NCI-H446 treated with DMSO at 0.1 percent for 48 hours (cell line): Measurements from ENCODE around the gene CHDH.

Source experiments
- DNase-seq: peaks from one replicate; lab custom pipeline; 2025; lab: John Stamatoyannopoulos, UW

CHDH gene

GRCh38 chr3:53849916-53850315 is 3.7 kb upstream of the CHDH start:
- DNase-seq: no peak

- DNase-seq: no peak
Observed at GRCh38 chr3:53846851-53847155, 584 bp upstream of the CHDH start.

GRCh38 chr3:53845881-53846133 is 412 bp downstream of the CHDH start:
- DNase-seq: no peak

- DNase-seq: no peak
Observed at GRCh38 chr3:53845103-53845880, 927 bp downstream of the CHDH start.

GRCh38 chr3:53844262-53845102 is 1.7 kb downstream of the CHDH start:
- DNase-seq: no peak

- DNase-seq: no peak
Observed at GRCh38 chr3:53843195-53844177, 2.7 kb downstream of the CHDH start.

GRCh38 chr3:53842436-53843194 is 3.6 kb downstream of the CHDH start:
- no peak for DNase-seq

GRCh38 chr3:53841296-53841695 is 4.9 kb downstream of the CHDH start:
- DNase-seq: no peak

GRCh38 chr3:53837331-53837730 is 8.9 kb downstream of the CHDH start:
- no peak for DNase-seq

- no peak for DNase-seq
Observed at GRCh38 chr3:53836084-53836872, 9.9 kb downstream of the CHDH start.

- no peak for DNase-seq
Observed at GRCh38 chr3:53835257-53835656, 11.0 kb downstream of the CHDH start.

GRCh38 chr3:53834429-53835095 is 11.7 kb downstream of the CHDH start:
- DNase-seq: no peak

- DNase-seq: no peak
Observed at GRCh38 chr3:53833700-53834099, 12.5 kb downstream of the CHDH start.

- DNase-seq: no peak
Observed at GRCh38 chr3:53833053-53833645, 13.1 kb downstream of the CHDH start.

- no peak for DNase-seq
Observed at GRCh38 chr3:53830944-53831343, 15.3 kb downstream of the CHDH start.

GRCh38 chr3:53829605-53830004 is 16.6 kb downstream of the CHDH start:
- no peak for DNase-seq

- DNase-seq: no peak
Observed at GRCh38 chr3:53828581-53828980, 17.6 kb downstream of the CHDH start.

- no peak for DNase-seq
Observed at GRCh38 chr3:53826048-53826447, 20.2 kb downstream of the CHDH start.

- no peak for DNase-seq
Observed at GRCh38 chr3:53824795-53825194, 21.4 kb downstream of the CHDH start.
